HEK293 (cell line): Measurements from ENCODE around the gene KLHL40.

ENCODE experiments used
- CTCF ChIA-PET: fragments of 350-600 bp; formaldehyde crosslinking; extraction: SDS; loops from one replicate; lab custom pipeline; 2021; ENCODE audit warnings: antibody characterized with exemption; lab: Yijun Ruan, JAX
- POLR2A ChIA-PET: fragments of 300-600 bp; formaldehyde crosslinking; extraction: SDS; loops from one replicate; lab custom pipeline; 2020; ENCODE audit warnings: antibody characterized with exemption, inconsistent platforms; lab: Yijun Ruan, JAX
- H3K27ac ChIP-seq: fragments of 200-500 bp; sonication (Bioruptor generic); 2 replicates; pipeline ENCODE4 v1.5.1; 2014; ENCODE audit warnings: low read depth, low read length, control low read depth, inconsistent platforms; ENCODE audit errors: extremely low read depth
- H3K36me3 ChIP-seq, 2 experiments: fragments of 200-500 bp in 1 of 2; sonication (Bioruptor generic) in 1 of 2; 1 replicate in 1 of 2; 2 replicates in 1 of 2; pipeline ENCODE4 v1.5.1; 2014 to 2017; ENCODE audit warnings: inconsistent platforms in 2 of 2, low read length in 2 of 2; ENCODE audit not compliant: control insufficient read depth in 2 of 2, insufficient read depth in 1 of 2
- H3K4me1 ChIP-seq: fragments of 200-500 bp; sonication (Bioruptor generic); 2 replicates; pipeline ENCODE4 v1.5.1; 2014; ENCODE audit warnings: mild to moderate bottlenecking, low read length, inconsistent platforms; ENCODE audit not compliant: control insufficient read depth, insufficient read depth
- H3K4me3 ChIP-seq: 2 replicates; pipeline ENCODE4 v1.5.1; 2011; ENCODE audit warnings: low read depth, mild to moderate bottlenecking, control low read depth, low read length, moderate library complexity
- H3K9me3 ChIP-seq: fragments of 200-500 bp; sonication (Bioruptor generic); 2 replicates; pipeline ENCODE4 v1.5.1; 2014; ENCODE audit warnings: low read depth, low read length, inconsistent platforms; ENCODE audit not compliant: control insufficient read depth, insufficient read depth
- ATF2 ChIP-seq: fragments of 450-650 bp; formaldehyde crosslinking; IDR thresholded peaks from 2 replicates; pipeline ENCODE4 v1.5.1; 2016; ENCODE audit warnings: missing biosample characterization, missing genetic modification characterization, low read depth
- BCL11A ChIP-seq: fragments of 450-650 bp; formaldehyde crosslinking; IDR thresholded peaks from 2 replicates; pipeline ENCODE4 v1.5.1; 2016; ENCODE audit warnings: low read depth, missing biosample characterization, missing genetic modification characterization
- GFI1B ChIP-seq: fragments of 450-650 bp; formaldehyde crosslinking; IDR thresholded peaks from 2 replicates; pipeline ENCODE4 v1.5.1; 2016; ENCODE audit warnings: missing biosample characterization, missing genetic modification characterization
- KLF1 ChIP-seq: fragments of 450-650 bp; formaldehyde crosslinking; IDR thresholded peaks from 2 replicates; pipeline ENCODE4 v1.5.1; 2016; ENCODE audit warnings: missing biosample characterization, missing genetic modification characterization
- KLF8 ChIP-seq: fragments of 450-650 bp; formaldehyde crosslinking; IDR thresholded peaks from 2 replicates; pipeline ENCODE4 v1.5.1; 2016; ENCODE audit warnings: missing biosample characterization, missing genetic modification characterization
- PRDM2 ChIP-seq: fragments of 450-650 bp; formaldehyde crosslinking; IDR thresholded peaks from 2 replicates; pipeline ENCODE4 v1.5.1; 2016; ENCODE audit warnings: missing biosample characterization, missing genetic modification characterization, borderline replicate concordance
- REST ChIP-seq: fragments of 450-650 bp; formaldehyde crosslinking; IDR thresholded peaks from 2 replicates; pipeline ENCODE4 v1.5.1; 2016; ENCODE audit warnings: missing biosample characterization, missing genetic modification characterization
- ZBTB20 ChIP-seq: fragments of 450-650 bp; formaldehyde crosslinking; IDR thresholded peaks from 2 replicates; pipeline ENCODE4 v1.5.1; 2016; ENCODE audit warnings: missing biosample characterization, missing genetic modification characterization
- ZNF138 ChIP-seq: fragments of 450-650 bp; formaldehyde crosslinking; IDR thresholded peaks from 2 replicates; pipeline ENCODE4 v1.5.1; 2016; ENCODE audit warnings: missing biosample characterization, missing genetic modification characterization, borderline replicate concordance
- ZNF266 ChIP-seq: fragments of 450-650 bp; formaldehyde crosslinking; IDR thresholded peaks from 2 replicates; pipeline ENCODE4 v1.5.1; 2016; ENCODE audit warnings: missing biosample characterization, missing genetic modification characterization, low read depth
- ZNF350 ChIP-seq: fragments of 450-650 bp; formaldehyde crosslinking; IDR thresholded peaks from 2 replicates; pipeline ENCODE4 v1.5.0; 2017; ENCODE audit warnings: missing biosample characterization, mild to moderate bottlenecking, missing genetic modification characterization
- ZNF488 ChIP-seq: fragments of 450-650 bp; formaldehyde crosslinking; IDR thresholded peaks from 2 replicates; pipeline ENCODE4 v1.5.1; 2016; ENCODE audit warnings: missing biosample characterization, missing genetic modification characterization
- ZNF747 ChIP-seq: fragments of 450-650 bp; formaldehyde crosslinking; IDR thresholded peaks from 2 replicates; pipeline ENCODE4 v1.5.1; 2016; ENCODE audit warnings: missing biosample characterization, missing genetic modification characterization
- ZNF785 ChIP-seq: fragments of 450-650 bp; formaldehyde crosslinking; IDR thresholded peaks from 2 replicates; pipeline ENCODE4 v1.5.1; 2016; ENCODE audit warnings: missing biosample characterization, missing genetic modification characterization
- ZNF792 ChIP-seq: fragments of 450-650 bp; formaldehyde crosslinking; IDR thresholded peaks from 2 replicates; pipeline ENCODE4 v1.5.1; 2016; ENCODE audit warnings: missing biosample characterization, missing genetic modification characterization

Gene KLHL40

GRCh38 chr3:42723219-42723618 lies 37.9 kb downstream of the KLHL40 start:
- ChIA-PET POLR2A (no interaction called here), CTCF (interaction anchor here (0.7 kb wide), 1 partner anchor 21 kb away, joined by 4 read pairs; no protein-coding TSS in a partner anchor)
- no peak overlapping the region for H3K4me3 ChIP-seq
- no peaks in the 10 kb centered on the region for H3K36me3 ChIP-seq
- no peaks in the 10 kb centered on the region for H3K9me3 ChIP-seq
- TF ChIP-seq ZNF792 (tag by site-specific recombination) (no peak), ZNF138 (tag by site-specific recombination) (no peak), ZNF266 (tag by site-specific recombination) (no peak), PRDM2 (tag by site-specific recombination) (no peak), BCL11A (tag by site-specific recombination) (no peak), KLF8 (tag by site-specific recombination) (no peak), ZNF785 (tag by site-specific recombination) (no peak), ZNF350 (tag by site-specific recombination) (no peak), REST (tag by site-specific recombination) (no peak), ZBTB20 (no peak), ZNF747 (tag by site-specific recombination) (no peak), GFI1B (tag by site-specific recombination) (no peak), KLF1 (no peak), ZNF488 (tag by site-specific recombination) (no peak), ATF2 (tag by site-specific recombination) (no peak)
- no peaks in the 10 kb centered on the region for H3K4me1 ChIP-seq
- no peak overlapping the region for H3K27ac ChIP-seq
